ENCODE data around the gene RAB5IF.
A peak's percentile ranks its signal among the peaks of the same experiment; 100 is the strongest.

The RAB5IF gene

GRCh38 chr20:36647196-36648121, 41.9 kb downstream of the RAB5IF start:
- DNase-seq, result no peak

DNA sequence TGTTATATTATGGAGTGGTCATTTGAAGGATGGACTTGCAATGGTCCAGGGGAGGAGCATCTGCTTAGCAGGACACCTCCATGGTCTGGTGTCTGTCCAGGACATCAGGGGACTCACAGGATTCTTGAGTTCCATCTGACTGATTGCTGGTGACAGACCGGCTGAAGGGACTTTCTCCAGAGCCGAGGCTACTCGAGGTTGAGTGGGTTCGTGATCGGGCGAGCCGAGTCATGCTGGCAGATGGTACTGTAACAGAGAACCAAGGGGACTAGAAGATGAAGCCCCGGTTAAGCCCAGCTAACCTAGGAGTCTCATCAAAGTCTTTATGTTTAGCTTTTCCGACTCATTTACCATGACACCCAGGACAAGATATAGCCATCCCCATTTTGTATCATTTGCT, 47.9 kb downstream of the RAB5IF start:
- DNase-seq, result no peak
- in situ Hi-C loops (cut with MboI; ENCODE audit: low pct_unique_long_range_greater_than_20kb, low sequenced_read_pairs), result no loop called here

More at GRCh38 chr20:36647196-36648121, 41.9 kb downstream of the RAB5IF start:
- in situ Hi-C loops (cut with MboI; ENCODE audit: low pct_unique_long_range_greater_than_20kb, low sequenced_read_pairs), result no loop called here

DNA sequence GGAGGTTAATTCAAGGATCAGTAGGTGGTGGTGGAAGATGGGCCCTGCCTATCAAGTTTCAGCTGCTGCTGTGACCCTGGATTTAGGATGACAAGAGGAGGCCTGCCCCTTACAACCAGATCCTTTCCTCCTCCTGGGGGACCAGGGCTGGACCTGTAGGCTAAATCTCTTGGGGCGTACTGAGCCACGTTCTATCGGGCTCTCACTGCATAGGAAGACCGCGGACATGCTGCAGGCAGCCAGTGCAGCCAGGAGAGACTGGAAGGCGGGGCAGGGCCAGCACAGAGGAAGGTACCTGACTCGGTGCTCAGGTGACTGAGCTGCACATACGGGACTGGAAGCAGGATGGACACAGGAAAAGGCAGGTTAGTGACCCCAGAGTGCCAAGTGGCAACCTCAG, 48.9 kb downstream of the RAB5IF start:
- no peak for DNase-seq
- in situ Hi-C loops (cut with MboI; ENCODE audit: low pct_unique_long_range_greater_than_20kb, low sequenced_read_pairs), result no loop called here

- in situ Hi-C loops (cut with MboI; ENCODE audit: low pct_unique_long_range_greater_than_20kb, low sequenced_read_pairs), result no loop called here
Measured at GRCh38 chr20:36655004-36655403, 49.4 kb downstream of the RAB5IF start.

GRCh38 chr20:36656733-36657132, 51.2 kb downstream of the RAB5IF start:
- in situ Hi-C loops (cut with MboI; ENCODE audit: low pct_unique_long_range_greater_than_20kb, low sequenced_read_pairs), result no loop called here
- DNase-seq, result no peak

More at GRCh38 chr20:36655004-36655403, 49.4 kb downstream of the RAB5IF start:
- no peak for DNase-seq

- in situ Hi-C loops (cut with MboI; ENCODE audit: low pct_unique_long_range_greater_than_20kb, low sequenced_read_pairs), result no loop called here
- DNase-seq, result peak; percentile 75
Measured at GRCh38 chr20:36658300-36658699, 52.7 kb downstream of the RAB5IF start.
